Upper lobe of left lung (tissue), 6 donors: ENCODE results near the gene PTPRN2. TPM values are rescaled to one million over a fixed set of nuclear protein-coding genes. Genes with fewer than 3 reads are reported as not detected.

Experiments
- ATAC-seq, 2 donors: fragments of 200-7000 bp; cut with Tn5 transposase; one replicate each; pipeline ENCODE4 v1.9.1; 2022; ENCODE audit warnings: mild to moderate bottlenecking in 2 of 2, moderate library complexity in 2 of 2; ENCODE audit not compliant: low FRiP score in 2 of 2
- DNase-seq, 2 donors: peaks; one replicate each; pipeline ENCODE4 v3.0.0-alpha.2; 2019 to 2020
- H3K27ac ChIP-seq, 4 donors: fragments of 200-600 bp; sonication (generic); one replicate each; pipeline ENCODE4 v1.5.1; 2016 to 2019
- H3K27me3 ChIP-seq, 4 donors: fragments of 200-600 bp; sonication (generic); one replicate each; pipeline ENCODE4 v1.5.1; 2017 to 2019
- H3K36me3 ChIP-seq, 4 donors: fragments of 200-600 bp; sonication (generic); one replicate each; pipeline ENCODE4 v1.5.1; 2016 to 2019
- H3K4me1 ChIP-seq, 4 donors: fragments of 200-600 bp; sonication (generic); one replicate each; pipeline ENCODE4 v1.5.1; 2018 to 2019
- H3K4me3 ChIP-seq, 4 donors: fragments of 200-600 bp; sonication (generic); one replicate each; pipeline ENCODE4 v1.5.1; 2017 to 2019; ENCODE audit warnings: mild to moderate bottlenecking in 2 of 4, moderate library complexity in 1 of 4
- H3K9me3 ChIP-seq, 4 donors: fragments of 200-600 bp; sonication (generic); one replicate each; pipeline ENCODE4 v1.5.1; 2018 to 2019
- CTCF ChIP-seq, 6 experiments: fragments of 450-650 bp in 4 of 6; fragments of 200-600 bp in 2 of 6; sonication (generic) in 2 of 6; IDR thresholded peaks; one replicate each; pipeline ENCODE4 v1.5.1; 2016 to 2019; ENCODE audit warnings: antibody characterized with exemption in 6 of 6
- EP300 ChIP-seq, 4 donors: sonication (generic); formaldehyde crosslinking; IDR thresholded peaks; one replicate each; pipeline ENCODE4 v1.5.1; 2017; ENCODE audit warnings: antibody characterized with exemption in 4 of 4, control low read depth in 2 of 4
- POLR2A ChIP-seq, 4 donors: fragments of 450-650 bp; IDR thresholded peaks; one replicate each; pipeline ENCODE4 v1.5.1; 2016 to 2017; ENCODE audit warnings: antibody characterized with exemption in 4 of 4, mild to moderate bottlenecking in 2 of 4
- POLR2AphosphoS5 ChIP-seq, 2 donors: sonication (generic); formaldehyde crosslinking; IDR thresholded peaks; one replicate each; pipeline ENCODE4 v1.5.1; 2017; ENCODE audit warnings: antibody characterized with exemption in 2 of 2
- WGBS, 2 donors: methylation state at CpG; one replicate each; pipeline ENCODE4 v1.1.5; 2017 to 2018; 5-methylcytosine and 5-hydroxymethylcytosine counted together
- total RNA-seq, 6 donors: library from RNA; depleted of rRNA in 4 of 6; stranded (reverse); fragments of >200 nt in 4 of 6; gene quantifications; one replicate each; pipeline versions ENCODE4 v1.1.0 to v1.2.1, GENCODE V29; 2016 to 2021
- donor health status: DM: no; HTN: no; CAD: no; lungs with moderate emphysema.
- donor health status: DM: no; HTN: yes; CAD: no; lungs with severe emphysema.

The PTPRN2 gene
- total RNA-seq, 6 donors from 2014 or later, result 3.3 to 7.9 (median 5.2) TPM

GRCh38 chr7:158614700-158615099 lies 27.1 kb upstream of the PTPRN2 start:
- WGBS, 2 donors, result 70 to 84% methylated on average over 1 of the region's 1 CpG
- no peaks in the 10 kb centered on the region for H3K9me3 ChIP-seq
- no peak overlapping the region for H3K27ac ChIP-seq
- DNase-seq (no peak), ATAC-seq (no peak)
- H3K27me3 ChIP-seq, result no peaks in the 10 kb centered on the region
- TF ChIP-seq POLR2AphosphoS5 (IDR thresholded peaks at IDR 0.05) (no peak), CTCF (IDR thresholded peaks at IDR 0.05) (no peak), POLR2A (IDR thresholded peaks at IDR 0.05) (no peak), EP300 (IDR thresholded peaks at IDR 0.05) (no peak)
- no peaks in the 10 kb centered on the region for H3K36me3 ChIP-seq
- H3K4me1 ChIP-seq, result no peaks in the 10 kb centered on the region
- H3K4me3 ChIP-seq, result no peak overlapping the region

- no peak for ATAC-seq
These were observed 25.9 kb upstream of the PTPRN2 start for GRCh38 chr7:158613481-158613880.

GRCh38 chr7:158612546-158612945 lies 24.9 kb upstream of the PTPRN2 start:
- no peaks in the 10 kb centered on the region for H3K27me3 ChIP-seq
- no peak overlapping the region for H3K27ac ChIP-seq
- H3K36me3 ChIP-seq, result no peaks in the 10 kb centered on the region
- no peaks in the 10 kb centered on the region for H3K4me1 ChIP-seq
- DNase-seq, result no peak
- TF ChIP-seq POLR2AphosphoS5 (IDR thresholded peaks at IDR 0.05), result no peak
- TF ChIP-seq EP300 (IDR thresholded peaks at IDR 0.05), result no peak
- TF ChIP-seq CTCF (IDR thresholded peaks at IDR 0.05), result no peak
- no peak for TF ChIP-seq POLR2A (IDR thresholded peaks at IDR 0.05)
- no peaks in the 10 kb centered on the region for H3K9me3 ChIP-seq
- 92 to 95% methylated on average over 4 of the region's 4 CpGs for WGBS, 2 donors
- H3K4me3 ChIP-seq, result no peak overlapping the region
- no peak for ATAC-seq

More at GRCh38 chr7:158613481-158613880, 25.9 kb upstream of the PTPRN2 start:
- Histone ChIP-seq H3K27ac (no peak overlapping the region), H3K36me3 (no peaks in the 10 kb centered on the region), H3K4me3 (no peak overlapping the region), H3K9me3 (no peaks in the 10 kb centered on the region), H3K4me1 (no peaks in the 10 kb centered on the region), H3K27me3 (no peaks in the 10 kb centered on the region)
- no peak for TF ChIP-seq CTCF (IDR thresholded peaks at IDR 0.05)
- no peak for TF ChIP-seq POLR2AphosphoS5 (IDR thresholded peaks at IDR 0.05)
- no peak for TF ChIP-seq POLR2A (IDR thresholded peaks at IDR 0.05)
- TF ChIP-seq EP300 (IDR thresholded peaks at IDR 0.05), result no peak
- 98 to 100% methylated on average over 2 of the region's 2 CpGs for WGBS, 2 donors
- DNase-seq, result no peak

GRCh38 chr7:158611541-158611940 lies 23.9 kb upstream of the PTPRN2 start:
- DNase-seq (no peak), ATAC-seq (no peak)
- WGBS, 2 donors, result 65 to 80% methylated on average over 8 of the region's 8 CpGs
- Histone ChIP-seq H3K27ac (no peak overlapping the region), H3K27me3 (no peaks in the 10 kb centered on the region), H3K9me3 (no peaks in the 10 kb centered on the region), H3K4me3 (no peak overlapping the region), H3K36me3 (no peaks in the 10 kb centered on the region), H3K4me1 (no peaks in the 10 kb centered on the region)
- TF ChIP-seq EP300 (IDR thresholded peaks at IDR 0.05), result no peak
- TF ChIP-seq POLR2A (IDR thresholded peaks at IDR 0.05), result no peak
- no peak for TF ChIP-seq POLR2AphosphoS5 (IDR thresholded peaks at IDR 0.05)
- no peak for TF ChIP-seq CTCF (IDR thresholded peaks at IDR 0.05)

- Histone ChIP-seq H3K9me3 (no peaks in the 10 kb centered on the region), H3K27me3 (no peaks in the 10 kb centered on the region), H3K4me1 (no peaks in the 10 kb centered on the region), H3K4me3 (no peak overlapping the region), H3K36me3 (no peaks in the 10 kb centered on the region), H3K27ac (no peak overlapping the region)
- WGBS, 2 donors, result 74 to 78% methylated on average over 7 of the region's 7 CpGs
- DNase-seq, result no peak
- ATAC-seq, result no peak
- no peak for TF ChIP-seq POLR2AphosphoS5 (IDR thresholded peaks at IDR 0.05)
- no peak for TF ChIP-seq POLR2A (IDR thresholded peaks at IDR 0.05)
- no peak for TF ChIP-seq EP300 (IDR thresholded peaks at IDR 0.05)
- TF ChIP-seq CTCF (IDR thresholded peaks at IDR 0.05), result no peak
These were observed 21.8 kb upstream of the PTPRN2 start for GRCh38 chr7:158609313-158609974.
